Umbilical cord (tissue), 2 donors: ENCODE results near the gene LINC00237. TPM values are rescaled to one million over a fixed set of nuclear protein-coding genes. Genes with fewer than 3 reads are reported as not detected.

Experiments
- DNase-seq: peaks from one replicate; pipeline ENCODE4 v3.0.0-alpha.2; 2015; ENCODE audit warnings: low spot score
- total RNA-seq: library from RNA; depleted of rRNA; stranded (reverse); fragments of >200 nt; gene quantifications from one replicate; pipeline ENCODE4 v1.2.3, GENCODE V29; 2014; ENCODE audit warnings: low replicate concordance; ENCODE audit not compliant: insufficient read depth

LINC00237 gene
- total RNA-seq, 1 donor from 2014 or later: 4.3 TPM

GRCh38 chr20:21125849-21126580, 19.9 kb upstream of the LINC00237 start, which contains the start of gene KIZ:
KIZ (plus strand) TSS chr20:21126082; CDS start chr20:21126116, 34 bp downstream.
- DNase-seq: peak; percentile 95

GRCh38 chr20:21125072-21125848, 19.1 kb upstream of the LINC00237 start:
- no peak for DNase-seq

GRCh38 chr20:21124190-21124589, 18.0 kb upstream of the LINC00237 start:
- DNase-seq: no peak

GRCh38 chr20:21118782-21119181, 12.6 kb upstream of the LINC00237 start:
- DNase-seq: no peak

- DNase-seq: no peak
Measured at GRCh38 chr20:21118138-21118537, 12.0 kb upstream of the LINC00237 start.

- no peak for DNase-seq
Measured at GRCh38 chr20:21117521-21117920, 11.4 kb upstream of the LINC00237 start.

- no peak for DNase-seq
Measured at GRCh38 chr20:21114584-21114983, 8.4 kb upstream of the LINC00237 start.

GRCh38 chr20:21113697-21114096, 7.5 kb upstream of the LINC00237 start:
- no peak for DNase-seq

- no peak for DNase-seq
Measured at GRCh38 chr20:21111416-21111815, 5.3 kb upstream of the LINC00237 start.

- no peak for DNase-seq
Measured at GRCh38 chr20:21110811-21111210, 4.7 kb upstream of the LINC00237 start.

GRCh38 chr20:21109144-21109543, 3.0 kb upstream of the LINC00237 start:
- DNase-seq: no peak

GRCh38 chr20:21105429-21106170, 558 bp downstream of the LINC00237 start:
- DNase-seq: no peak

- no peak for DNase-seq
Measured at GRCh38 chr20:21104921-21105320, 1.2 kb downstream of the LINC00237 start.

GRCh38 chr20:21104466-21104761, 1.7 kb downstream of the LINC00237 start:
- no peak for DNase-seq

- DNase-seq: no peak
Measured at GRCh38 chr20:21103582-21104465, 2.3 kb downstream of the LINC00237 start.

GRCh38 chr20:21102603-21103311, 3.4 kb downstream of the LINC00237 start:
- DNase-seq: peak; percentile 23

GRCh38 chr20:21101932-21102575, 4.1 kb downstream of the LINC00237 start:
- DNase-seq: no peak

GRCh38 chr20:21101453-21101931, 4.7 kb downstream of the LINC00237 start:
- no peak for DNase-seq

- no peak for DNase-seq
Measured at GRCh38 chr20:21100578-21101452, 5.3 kb downstream of the LINC00237 start.
